SU-DHL-6 (cell line): ENCODE measurements around the gene CCDC34.

Source experiments
- H2AFZ ChIP-seq: fragments of 200-600 bp; sonication (generic); 2 replicates; pipeline ENCODE4 v1.6.1; 2014; ENCODE audit warnings: low read depth, mild to moderate bottlenecking, moderate library complexity, mixed read lengths, antibody characterized with exemption, low read length; ENCODE audit not compliant: severe bottlenecking
- H3F3A ChIP-seq: fragments of 200-600 bp; shearing (Covaris generic); 2 replicates; pipeline ENCODE4 v1.6.0; 2016; ENCODE audit warnings: antibody characterized with exemption, mild to moderate bottlenecking; ENCODE audit not compliant: insufficient read depth
- H3K27ac ChIP-seq: fragments of 200-600 bp; sonication (generic); 2 replicates; pipeline ENCODE4 v1.5.1; 2016; ENCODE audit warnings: low read depth, mild to moderate bottlenecking, low read length, moderate library complexity, mixed read lengths
- H3K27me3 ChIP-seq: fragments of 200-600 bp; sonication (generic), shearing (Covaris generic); 2 replicates; pipeline ENCODE4 v1.6.0; 2014; ENCODE audit warnings: mild to moderate bottlenecking, low read length
- H3K36me3 ChIP-seq: fragments of 200-600 bp; sonication (generic); 2 replicates; pipeline ENCODE4 v1.6.1; 2014; ENCODE audit warnings: mild to moderate bottlenecking, low read length, mixed read lengths
- H3K4me2 ChIP-seq: fragments of 300-600, 200-600 bp; shearing (Covaris generic), sonication (generic); 2 replicates; pipeline ENCODE4 v1.6.0; 2014; ENCODE audit warnings: low read length, low read depth, mild to moderate bottlenecking; ENCODE audit not compliant: poor library complexity, severe bottlenecking
- H3K4me3 ChIP-seq: fragments of 200-600 bp; sonication (generic); 2 replicates; pipeline ENCODE4 v1.5.1; 2014; ENCODE audit warnings: antibody characterized with exemption, low read length, mild to moderate bottlenecking, mixed read lengths; ENCODE audit not compliant: insufficient read depth, poor library complexity, severe bottlenecking
- H3K79me2 ChIP-seq: fragments of 200-600 bp; sonication (generic); 2 replicates; pipeline ENCODE4 v1.6.1; 2014; ENCODE audit warnings: mild to moderate bottlenecking, low read length, moderate library complexity; ENCODE audit not compliant: insufficient read depth
- H3K9ac ChIP-seq: fragments of 200-600 bp; sonication (generic); 2 replicates; pipeline ENCODE4 v1.7.0; 2014; ENCODE audit warnings: mild to moderate bottlenecking, low read length
- H3K9me2 ChIP-seq: fragments of 200-600 bp; sonication (generic); replicated peaks from 2 replicates; pipeline ENCODE4 v1.6.1; 2014; ENCODE audit warnings: low read length; ENCODE audit not compliant: insufficient read depth
- H3K9me3 ChIP-seq: fragments of 200-600 bp; sonication (generic); 2 replicates; pipeline ENCODE4 v1.6.1; 2014; ENCODE audit warnings: low read length, mixed read lengths; ENCODE audit not compliant: insufficient read depth
- H4K20me1 ChIP-seq: fragments of 200-600 bp; sonication (generic); 2 replicates; pipeline ENCODE4 v1.6.1; 2014; ENCODE audit warnings: low read depth, mild to moderate bottlenecking, antibody characterized with exemption, low read length, moderate library complexity, mixed read lengths
- CTCF ChIP-seq: fragments of 200-600 bp; sonication (generic); IDR thresholded peaks from one replicate; pipeline ENCODE4 v1.5.1; 2017; ENCODE audit warnings: antibody characterized with exemption, mild to moderate bottlenecking, low read length, moderate library complexity; ENCODE audit not compliant: insufficient read depth, poor library complexity, severe bottlenecking
- EZH2phosphoT487 ChIP-seq: fragments of 200-600 bp; sonication (generic), shearing (Covaris generic); conservative IDR thresholded peaks from 2 replicates; pipeline ENCODE4 v1.6.1; 2018; ENCODE audit warnings: mild to moderate bottlenecking, antibody characterized with exemption, low read length, moderate library complexity, mixed read lengths

The CCDC34 gene

GRCh38 chr11:27387362-27387761 lies 24.3 kb upstream of the CCDC34 start:
- Histone ChIP-seq H3K27me3 (no peaks in the 10 kb centered on the region), H3F3A (no peaks in the 10 kb centered on the region), H2AFZ (no peak overlapping the region), H3K9ac (no peak overlapping the region), H3K9me2 (no peaks in the 10 kb centered on the region), H3K36me3 (no peaks in the 10 kb centered on the region), H3K9me3 (no peaks in the 10 kb centered on the region), H3K4me2 (no peak overlapping the region), H3K4me3 (no peak overlapping the region), H3K79me2 (no peaks in the 10 kb centered on the region), H3K27ac (no peak overlapping the region), H4K20me1 (no peaks in the 10 kb centered on the region)
- TF ChIP-seq EZH2phosphoT487 = no peak
- TF ChIP-seq CTCF = no peak

- Histone ChIP-seq H3K9me3 (no peaks in the 10 kb centered on the region), H3K9ac (no peak overlapping the region), H4K20me1 (no peaks in the 10 kb centered on the region), H3K27me3 (no peaks in the 10 kb centered on the region), H3F3A (no peaks in the 10 kb centered on the region), H3K4me3 (no peak overlapping the region), H2AFZ (no peak overlapping the region), H3K9me2 (no peaks in the 10 kb centered on the region), H3K4me2 (no peak overlapping the region), H3K36me3 (no peaks in the 10 kb centered on the region), H3K79me2 (no peaks in the 10 kb centered on the region), H3K27ac (no peak overlapping the region)
- TF ChIP-seq CTCF = no peak
- TF ChIP-seq EZH2phosphoT487 = no peak
Measured at GRCh38 chr11:27386181-27386845, 23.3 kb upstream of the CCDC34 start.

GRCh38 chr11:27385245-27385644 lies 22.2 kb upstream of the CCDC34 start:
- Histone ChIP-seq H3K27me3 (no peaks in the 10 kb centered on the region), H3K79me2 (no peaks in the 10 kb centered on the region), H3K9me2 (no peaks in the 10 kb centered on the region), H3K4me3 (no peak overlapping the region), H3K36me3 (no peaks in the 10 kb centered on the region), H3K9ac (no peak overlapping the region), H4K20me1 (no peaks in the 10 kb centered on the region), H3K27ac (no peak overlapping the region), H2AFZ (no peak overlapping the region), H3K4me2 (no peak overlapping the region), H3F3A (no peaks in the 10 kb centered on the region), H3K9me3 (no peaks in the 10 kb centered on the region)
- TF ChIP-seq CTCF = no peak
- TF ChIP-seq EZH2phosphoT487 = no peak
